CD1c-positive myeloid dendritic cell (primary cell): Measurements from ENCODE around the gene PAFAH1B2.
"Not testable (repeated sequence)": the region's sequence is repeated elsewhere in the genome, so short reads cannot be mapped to it uniquely, and the experiment has no call there.

ENCODE experiments used
- DNase-seq: peaks from one replicate; pipeline ENCODE4 v3.0.0-alpha.2; 2016; ENCODE audit errors: extremely low spot score

The PAFAH1B2 gene

DNA sequence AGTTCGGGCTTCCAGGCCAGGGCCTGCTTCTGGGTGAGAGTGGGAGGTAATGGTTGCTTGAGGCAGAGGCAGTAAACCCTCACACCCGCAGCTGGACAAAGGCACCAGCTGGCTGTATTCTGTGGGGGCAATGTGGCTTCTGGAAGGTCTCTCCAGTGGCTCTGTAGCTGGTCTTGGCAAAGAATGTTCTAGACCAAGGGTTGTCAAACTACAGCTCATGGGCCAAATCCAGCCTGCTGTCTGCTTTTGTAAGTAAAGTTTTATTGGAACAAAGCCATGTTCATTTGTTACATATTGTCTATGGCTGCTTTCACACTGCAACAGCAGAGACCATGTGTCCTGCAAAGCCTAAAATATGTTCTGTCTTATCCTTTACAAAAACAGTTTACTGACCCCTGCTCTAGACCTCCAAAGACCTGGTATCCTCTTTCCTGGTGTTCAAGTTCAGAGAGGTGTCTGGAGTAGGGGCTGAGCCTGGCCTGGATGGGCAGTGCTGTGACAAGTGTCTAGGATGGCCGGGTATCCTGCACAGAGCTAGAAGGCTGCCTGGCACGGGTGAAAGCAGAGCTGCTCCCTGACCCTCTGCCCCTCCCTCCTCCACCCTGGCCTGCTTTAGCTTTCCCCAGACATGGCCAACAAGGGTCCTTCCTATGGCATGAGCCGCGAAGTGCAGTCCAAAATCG is 58.4 kb downstream of the PAFAH1B2 start:
- no peak for DNase-seq

DNA sequence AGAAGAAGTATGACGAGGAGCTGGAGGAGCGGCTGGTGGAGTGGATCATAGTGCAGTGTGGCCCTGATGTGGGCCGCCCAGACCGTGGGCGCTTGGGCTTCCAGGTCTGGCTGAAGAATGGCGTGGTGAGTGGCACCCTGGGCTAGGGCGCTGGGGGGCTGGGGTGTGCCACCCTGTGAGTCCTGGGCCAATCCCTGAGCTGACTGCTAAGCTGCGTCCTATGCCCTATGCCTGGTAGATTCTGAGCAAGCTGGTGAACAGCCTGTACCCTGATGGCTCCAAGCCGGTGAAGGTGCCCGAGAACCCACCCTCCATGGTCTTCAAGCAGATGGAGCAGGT is 59.0 kb downstream of the PAFAH1B2 start:
- no peak for DNase-seq

DNA sequence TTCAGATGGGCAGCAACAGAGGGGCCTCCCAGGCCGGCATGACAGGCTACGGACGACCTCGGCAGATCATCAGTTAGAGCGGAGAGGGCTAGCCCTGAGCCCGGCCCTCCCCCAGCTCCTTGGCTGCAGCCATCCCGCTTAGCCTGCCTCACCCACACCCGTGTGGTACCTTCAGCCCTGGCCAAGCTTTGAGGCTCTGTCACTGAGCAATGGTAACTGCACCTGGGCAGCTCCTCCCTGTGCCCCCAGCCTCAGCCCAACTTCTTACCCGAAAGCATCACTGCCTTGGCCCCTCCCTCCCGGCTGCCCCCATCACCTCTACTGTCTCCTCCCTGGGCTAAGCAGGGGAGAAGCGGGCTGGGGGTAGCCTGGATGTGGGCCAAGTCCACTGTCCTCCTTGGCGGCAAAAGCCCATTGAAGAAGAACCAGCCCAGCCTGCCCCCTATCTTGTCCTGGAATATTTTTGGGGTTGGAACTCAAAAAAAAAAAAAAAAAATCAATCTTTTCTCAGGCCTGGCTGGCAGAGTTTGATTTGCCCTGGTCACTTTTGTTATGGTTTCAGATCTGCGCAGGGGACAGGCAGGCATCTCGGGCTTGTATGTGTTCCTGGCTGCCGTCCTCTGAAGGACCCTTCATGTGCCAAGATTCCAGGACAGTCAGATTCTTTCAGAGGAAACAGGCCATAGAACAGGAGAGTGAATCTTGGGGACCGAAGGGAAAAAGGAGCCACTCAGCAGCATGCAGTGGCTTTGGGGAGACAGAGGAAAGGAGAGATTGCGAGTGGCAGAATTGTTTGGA is 60.4 kb downstream of the PAFAH1B2 start:
- DNase-seq = no peak

DNA sequence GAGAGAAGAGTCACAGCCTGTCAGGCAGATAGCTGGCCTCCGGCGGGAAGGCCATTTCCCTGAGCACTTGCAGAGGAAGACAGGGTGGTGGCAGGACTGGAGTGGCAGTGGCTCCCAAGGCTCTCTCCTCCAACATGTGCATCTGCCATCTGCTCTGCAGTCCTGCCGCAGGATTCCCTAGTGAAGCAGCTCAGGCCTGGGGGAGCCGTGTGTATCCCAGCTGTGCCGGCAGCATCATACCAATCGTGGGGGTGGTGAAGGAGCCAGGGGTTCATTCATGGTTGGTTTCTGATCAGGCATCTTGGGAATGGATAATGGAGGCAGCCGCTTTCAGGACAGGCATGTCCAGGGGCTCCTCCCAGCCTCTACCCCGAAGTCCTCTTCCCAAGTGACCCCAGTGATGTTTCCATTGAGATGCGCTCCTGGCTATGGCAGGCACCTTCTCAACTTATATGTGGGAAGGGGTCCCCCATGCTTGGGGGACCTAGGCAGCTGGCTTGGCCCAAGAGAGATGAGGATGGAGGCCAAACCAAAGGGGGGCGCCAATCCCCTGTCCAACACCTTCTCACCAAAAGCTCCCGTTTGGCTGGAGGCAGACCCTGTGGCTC is 61.2 kb downstream of the PAFAH1B2 start:
- no peak for DNase-seq

DNA sequence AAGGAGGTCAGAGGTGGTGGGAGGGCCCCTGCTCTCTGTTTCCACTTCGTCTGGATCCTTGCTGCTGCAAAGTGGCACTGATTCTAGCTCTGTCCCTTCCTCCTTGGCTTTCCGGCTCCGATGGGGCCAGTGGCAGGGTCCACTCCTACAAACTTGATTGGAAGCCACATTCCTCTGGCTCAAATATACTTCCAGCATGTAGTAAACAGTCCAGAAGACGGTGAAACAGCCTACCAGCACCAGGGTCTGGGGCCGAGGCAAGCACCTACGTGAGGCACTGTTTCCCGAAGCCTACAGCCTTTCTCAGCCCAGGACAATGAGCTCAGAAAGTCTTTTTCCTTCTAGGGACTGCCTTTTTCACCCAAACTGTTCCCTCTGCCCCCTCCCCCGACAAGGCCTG is 62.0 kb downstream of the PAFAH1B2 start:
- DNase-seq = not testable (repeated sequence)

DNA sequence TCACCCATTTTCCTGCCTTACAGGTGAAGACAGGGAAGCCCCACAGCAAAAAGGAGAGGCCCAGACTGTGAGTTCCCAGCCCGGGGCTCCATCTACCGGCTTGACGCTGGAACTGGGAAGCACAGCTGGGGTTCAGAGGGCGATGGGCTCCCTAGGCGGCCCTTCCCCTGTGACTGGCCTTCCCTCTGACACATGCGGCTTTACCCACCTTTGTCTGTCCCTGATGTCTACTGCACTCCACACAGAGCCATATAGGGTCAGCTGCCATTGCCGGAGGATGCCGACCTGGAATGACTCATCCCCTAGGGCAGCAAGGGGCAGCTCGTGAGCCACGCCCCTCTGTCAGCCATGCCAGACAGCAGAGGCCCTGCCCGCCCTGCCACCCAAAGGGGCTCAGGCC is 62.8 kb downstream of the PAFAH1B2 start:
- not testable (repeated sequence) for DNase-seq

DNA sequence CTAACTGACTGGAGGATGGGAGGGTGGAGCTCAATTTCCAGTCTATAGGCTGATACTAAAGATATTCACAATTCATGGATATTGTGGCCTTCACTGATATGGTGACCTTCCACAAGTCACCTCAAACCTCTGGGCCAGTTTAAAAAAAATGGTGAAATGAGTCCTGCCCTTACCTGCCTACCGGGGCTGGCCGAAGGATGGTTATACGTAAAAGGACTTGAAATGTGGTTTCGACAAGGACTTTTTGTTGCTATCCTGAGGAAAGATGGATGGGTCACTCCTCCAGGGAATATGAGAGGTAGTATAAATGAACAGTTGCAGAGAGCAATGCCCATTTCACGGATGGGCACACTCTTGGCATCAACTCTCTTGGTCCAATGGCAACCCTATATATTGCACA is 63.4 kb downstream of the PAFAH1B2 start:
- DNase-seq = not testable (repeated sequence)

DNA sequence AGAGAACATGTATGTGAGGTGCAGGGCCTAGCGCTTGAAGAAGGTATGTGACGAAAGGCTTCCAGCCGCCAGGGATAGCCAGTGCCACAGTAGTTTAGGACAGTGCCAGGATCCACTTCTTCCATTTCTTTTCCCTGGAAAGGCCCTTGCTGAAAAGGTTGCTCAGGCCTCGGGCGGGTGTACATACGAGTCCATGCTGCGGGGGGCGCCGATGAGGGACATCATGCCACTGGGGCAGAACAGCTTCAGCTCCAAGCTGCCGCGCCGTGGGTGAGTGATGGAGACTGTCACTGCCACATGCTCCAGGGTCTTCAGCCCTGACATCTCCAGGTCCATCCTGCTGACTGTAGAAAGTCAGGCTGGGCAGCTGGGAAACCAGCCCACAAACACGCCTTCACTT is 64.6 kb downstream of the PAFAH1B2 start:
- DNase-seq = not testable (repeated sequence)

DNA sequence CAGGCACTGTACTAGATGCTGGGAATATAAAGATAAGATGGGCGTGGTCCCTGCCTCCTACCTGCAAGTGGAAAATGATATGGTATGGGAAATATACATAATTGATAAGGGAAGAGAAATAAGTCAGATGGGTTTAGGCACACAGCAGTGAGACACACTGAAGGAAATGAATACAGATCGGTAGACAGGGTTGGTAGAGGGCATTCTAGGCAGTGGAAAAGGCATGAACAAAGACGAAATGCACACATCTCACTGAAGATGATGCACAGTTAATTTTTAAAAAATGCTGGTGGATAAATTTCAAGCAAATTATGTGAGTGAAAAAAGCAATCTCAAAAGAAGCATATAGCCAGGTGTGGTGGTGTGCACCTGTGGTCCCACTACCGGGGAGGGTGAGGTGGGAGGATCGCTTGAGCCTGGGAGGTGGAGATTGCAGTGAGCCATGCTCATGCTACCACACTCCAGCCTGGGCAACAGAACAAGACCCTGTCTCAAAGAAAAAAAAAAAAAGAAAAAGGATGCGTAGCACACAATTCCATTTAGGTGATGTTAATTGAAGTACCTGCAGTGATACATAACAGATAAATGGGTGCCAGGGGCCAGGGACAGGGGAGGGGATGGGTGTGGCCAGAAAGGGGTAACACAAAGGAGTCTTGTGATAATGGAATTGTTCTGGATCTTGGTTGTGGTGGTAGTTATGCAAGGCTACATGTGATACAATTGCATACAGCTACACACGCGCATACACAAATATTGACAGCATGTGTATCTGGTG is 65.5 kb downstream of the PAFAH1B2 start:
- DNase-seq = not testable (repeated sequence)

DNA sequence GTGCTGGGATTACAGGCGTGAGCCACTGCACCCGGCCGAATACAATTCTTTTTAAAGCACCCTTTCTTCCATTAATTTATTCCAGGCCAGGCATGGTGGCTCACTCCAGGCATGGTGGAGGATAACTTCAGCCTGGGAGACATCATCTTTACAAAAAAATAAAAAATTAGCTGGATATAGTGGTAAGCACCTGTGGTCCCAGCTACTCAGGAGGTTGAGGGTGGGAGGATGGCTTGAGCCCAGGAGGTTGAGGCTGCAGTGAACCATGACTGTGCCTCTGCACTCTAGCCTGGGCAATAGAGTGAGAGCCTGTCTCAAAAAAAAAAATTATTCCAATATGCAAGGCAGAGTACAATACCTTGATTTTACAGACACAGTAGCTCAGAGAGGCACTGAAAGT is 66.5 kb downstream of the PAFAH1B2 start:
- DNase-seq = no peak

DNA sequence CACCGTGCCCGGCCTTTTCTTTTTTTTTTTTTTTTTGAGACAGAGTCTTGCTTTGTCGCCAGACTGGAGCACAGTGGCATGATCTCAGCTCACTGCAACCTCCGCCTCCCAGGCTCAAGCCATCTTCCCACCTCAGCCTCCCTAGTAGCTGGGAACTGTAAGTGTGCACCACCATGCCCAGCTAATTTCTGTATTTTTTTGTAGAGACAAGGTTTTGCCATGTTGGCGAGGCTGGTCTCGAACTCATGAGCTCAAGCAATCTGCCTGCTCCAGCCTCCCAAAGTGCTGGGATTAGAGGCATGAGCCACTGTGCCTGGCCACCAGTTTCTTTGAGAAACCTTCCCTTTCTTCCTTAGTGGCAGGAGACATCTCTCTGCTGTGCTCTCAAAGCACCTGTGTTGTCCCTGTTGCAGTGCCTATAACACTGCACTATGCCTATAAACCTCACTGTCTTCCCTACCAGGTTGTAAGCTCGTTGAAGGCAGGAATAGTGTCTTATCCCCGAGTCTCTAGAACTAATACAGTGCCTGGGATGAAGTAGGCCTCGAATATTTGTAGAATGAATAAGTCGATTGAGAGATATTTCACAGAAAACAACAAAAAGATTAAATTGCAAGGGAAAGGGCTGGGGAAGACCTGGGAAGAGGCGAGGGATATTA is 68.7 kb downstream of the PAFAH1B2 start:
- no peak for DNase-seq

DNA sequence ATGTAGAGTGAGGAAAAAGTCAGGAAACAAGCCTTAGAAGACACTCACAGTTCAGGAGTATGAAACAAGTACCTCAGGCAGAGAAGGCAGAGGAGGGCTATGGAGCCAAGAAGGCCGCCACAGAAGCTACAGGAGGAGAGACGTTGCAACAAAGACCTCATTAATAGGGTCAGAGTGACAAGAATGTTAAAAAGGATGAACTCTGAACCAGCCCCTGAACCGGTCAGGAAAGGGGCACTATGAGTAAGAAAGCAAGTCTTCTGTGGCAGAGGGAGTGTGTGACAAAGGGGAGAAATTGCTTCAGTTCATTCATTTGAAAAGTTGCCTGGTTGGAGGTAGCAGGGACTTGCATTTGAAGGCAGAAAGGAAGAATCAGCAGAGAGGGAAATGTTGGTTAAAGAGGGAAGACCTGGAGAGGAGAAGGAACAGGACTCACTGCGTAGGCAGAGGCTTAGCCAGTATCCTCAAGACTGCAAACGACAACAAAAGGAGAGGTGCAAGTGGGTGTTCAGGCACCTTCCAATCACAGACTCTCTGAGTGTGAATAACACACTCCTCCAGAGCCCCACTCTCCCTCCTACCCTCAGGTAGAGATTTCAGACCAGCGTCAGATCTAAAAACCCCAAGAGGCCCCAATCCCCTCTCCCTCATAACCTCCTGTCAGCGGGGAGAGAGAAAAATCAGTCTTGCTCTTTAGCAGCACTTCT is 70.5 kb downstream of the PAFAH1B2 start:
- no peak for DNase-seq

DNA sequence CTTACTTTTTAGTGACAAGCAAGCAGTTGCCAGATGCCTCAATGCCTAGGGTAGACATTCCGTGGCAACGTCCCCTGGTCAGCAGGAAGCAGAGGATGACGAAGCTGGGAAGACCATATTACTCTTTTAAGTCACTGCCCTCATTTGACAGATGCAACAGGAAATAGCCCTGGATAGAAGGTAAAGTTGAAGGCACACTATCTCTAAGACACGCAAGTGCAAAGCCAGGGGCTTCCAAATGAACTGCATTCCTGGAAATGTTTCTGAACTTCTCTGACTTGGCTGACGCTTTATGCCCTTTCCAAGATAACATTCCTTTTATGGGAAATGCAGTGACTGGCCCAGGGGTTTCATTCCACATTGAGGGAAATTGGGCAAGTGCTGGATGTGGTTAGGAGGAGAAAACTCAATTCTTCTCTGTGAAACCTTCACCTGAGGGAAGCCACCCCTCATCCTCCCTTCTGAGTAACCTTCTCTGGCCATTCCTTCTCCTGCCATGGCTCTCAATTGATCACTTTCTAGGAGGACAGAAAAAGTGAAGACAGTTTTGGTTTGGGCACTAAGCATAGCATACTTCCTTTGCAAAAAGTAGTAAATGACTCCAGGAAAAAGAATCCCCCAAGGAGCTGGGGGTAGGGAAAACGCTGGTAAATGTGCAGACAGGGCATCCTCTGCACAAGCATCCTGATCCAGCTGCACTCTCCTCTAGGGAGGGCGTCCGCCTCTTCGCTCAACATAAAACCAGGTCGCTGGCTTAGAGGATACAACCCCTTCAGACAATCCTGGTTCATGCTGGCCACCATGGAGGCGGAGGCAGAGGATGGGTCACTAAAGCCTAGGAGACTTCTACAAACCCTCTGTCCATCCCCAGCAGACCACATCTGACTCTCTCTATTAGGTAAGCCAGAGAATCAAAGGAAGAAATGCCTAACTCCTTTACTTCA is 73.3 kb downstream of the PAFAH1B2 start:
- DNase-seq = no peak

DNA sequence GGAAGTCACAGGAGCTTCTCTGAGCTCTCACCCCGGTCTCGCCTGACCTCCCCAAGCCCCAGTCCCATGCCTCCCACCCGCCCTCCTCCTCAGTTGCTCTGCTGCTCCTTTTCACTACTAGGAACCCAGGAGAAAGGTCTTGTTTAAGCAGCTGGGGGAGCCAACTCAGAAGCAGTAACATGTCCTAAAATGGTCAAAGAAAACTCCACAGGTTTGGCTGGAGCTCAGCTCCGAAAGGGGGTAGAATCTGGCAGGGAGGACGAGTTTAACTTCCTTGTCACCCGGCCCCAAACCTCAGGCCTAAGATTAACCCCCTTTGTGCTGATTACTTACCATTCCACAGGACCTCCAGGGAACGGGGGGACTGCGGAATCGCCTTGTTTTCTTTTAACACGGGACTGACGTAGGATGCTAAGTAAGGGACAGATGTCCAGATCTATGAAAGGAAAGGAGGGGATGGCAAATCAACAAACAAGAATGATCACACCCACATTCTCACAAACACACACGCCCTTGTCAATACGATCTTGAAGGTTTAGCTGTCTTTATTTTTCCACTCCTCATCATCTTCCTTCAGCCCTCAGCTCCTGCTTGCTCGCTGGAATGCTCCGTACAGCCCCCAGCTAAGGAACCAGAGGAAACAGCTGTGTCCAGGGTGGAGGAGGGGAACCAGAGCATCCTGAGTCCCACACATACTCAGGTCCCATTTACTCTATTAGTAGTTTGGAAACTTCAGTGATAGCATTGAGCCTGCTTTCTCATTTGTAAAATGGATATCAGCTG is 74.2 kb downstream of the PAFAH1B2 start:
- DNase-seq = no peak

DNA sequence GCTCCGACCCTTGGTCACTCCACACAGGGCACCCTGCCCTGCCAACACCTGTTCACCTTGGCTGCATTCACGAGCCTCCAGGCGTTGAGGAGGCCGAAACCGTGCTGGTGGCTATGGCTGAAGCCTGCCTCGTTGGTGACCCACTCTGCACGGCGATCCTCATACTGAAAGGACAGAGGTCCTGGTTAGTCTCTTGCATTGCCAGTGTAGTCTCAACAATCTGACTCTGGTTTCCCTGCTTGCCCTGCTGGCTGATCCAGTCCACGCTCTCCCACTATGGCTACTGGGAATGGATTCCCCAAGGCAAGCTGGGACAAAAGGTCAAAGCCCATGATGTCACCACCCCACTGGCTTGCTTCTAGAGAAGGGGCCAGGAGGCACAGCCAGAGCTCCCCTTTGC is 74.9 kb downstream of the PAFAH1B2 start:
- DNase-seq = no peak

DNA sequence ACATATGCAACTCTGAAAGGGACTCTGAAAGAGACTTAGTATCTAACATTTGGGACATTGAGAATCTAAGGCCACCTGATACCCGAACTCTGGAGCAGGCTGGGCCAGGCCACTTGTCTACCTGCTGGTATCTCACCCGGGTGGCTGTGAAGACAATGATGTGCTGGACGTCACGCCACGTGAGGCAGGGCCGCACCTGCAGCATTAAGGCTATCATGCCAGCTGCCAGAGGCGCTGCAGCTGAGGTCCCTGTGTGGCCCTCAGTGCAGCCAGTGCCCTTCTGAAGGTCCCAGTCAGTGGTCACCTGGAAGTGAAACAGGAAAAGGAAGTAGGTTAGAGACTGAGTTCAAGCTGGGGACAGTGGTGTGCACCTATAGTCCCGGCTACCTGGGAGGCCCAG is 75.4 kb downstream of the PAFAH1B2 start:
- DNase-seq = no peak

DNA sequence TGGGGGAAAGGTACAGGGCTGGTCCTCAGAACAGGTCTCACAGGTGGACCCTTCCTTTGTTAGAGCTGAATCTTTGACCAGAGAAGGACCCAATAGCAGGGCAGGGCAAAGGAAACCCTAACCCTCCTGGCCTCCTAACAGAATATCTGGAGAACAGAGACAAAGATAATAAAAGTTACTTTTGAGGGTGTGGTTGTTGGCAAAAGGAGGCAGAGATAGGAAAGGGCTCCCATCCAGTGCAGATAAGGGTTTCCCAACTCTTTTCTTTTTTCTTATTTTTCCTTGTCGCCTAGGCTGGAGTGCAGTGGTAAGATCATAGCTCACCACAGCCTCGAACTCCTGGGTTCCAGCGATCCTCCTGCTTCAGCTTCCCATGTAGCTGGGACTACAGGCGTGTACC is 75.9 kb downstream of the PAFAH1B2 start:
- DNase-seq = no peak

DNA sequence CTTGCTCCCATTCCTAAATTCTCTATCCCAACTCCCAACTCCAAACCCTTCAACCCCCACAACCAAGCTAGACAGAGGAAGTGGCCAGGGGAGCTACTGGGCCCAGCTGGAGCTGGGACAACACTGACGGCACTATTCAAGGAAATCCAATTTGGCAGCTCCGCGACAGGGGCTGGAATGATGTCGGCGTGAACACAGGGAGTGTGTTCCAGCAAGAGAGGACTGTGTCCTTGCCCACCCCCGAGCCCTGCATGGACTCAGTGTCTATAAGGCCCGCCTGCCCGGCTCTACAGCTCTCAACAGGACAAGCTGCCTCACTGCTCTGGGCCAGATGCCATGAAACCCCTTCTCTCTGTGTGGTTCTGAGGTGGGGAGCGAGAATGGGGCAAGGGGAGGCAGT is 76.5 kb downstream of the PAFAH1B2 start:
- no peak for DNase-seq
